Measurements from ENCODE around the gene OR1D5. TPM values are rescaled to one million over a fixed set of nuclear protein-coding genes. Genes with fewer than 3 reads are reported as not detected.

OR1D5 gene
- total RNA-seq, 3 donors from 2014 or later (not counting 1 experiment from before 2014, with no cell fraction given): not detected

DNA sequence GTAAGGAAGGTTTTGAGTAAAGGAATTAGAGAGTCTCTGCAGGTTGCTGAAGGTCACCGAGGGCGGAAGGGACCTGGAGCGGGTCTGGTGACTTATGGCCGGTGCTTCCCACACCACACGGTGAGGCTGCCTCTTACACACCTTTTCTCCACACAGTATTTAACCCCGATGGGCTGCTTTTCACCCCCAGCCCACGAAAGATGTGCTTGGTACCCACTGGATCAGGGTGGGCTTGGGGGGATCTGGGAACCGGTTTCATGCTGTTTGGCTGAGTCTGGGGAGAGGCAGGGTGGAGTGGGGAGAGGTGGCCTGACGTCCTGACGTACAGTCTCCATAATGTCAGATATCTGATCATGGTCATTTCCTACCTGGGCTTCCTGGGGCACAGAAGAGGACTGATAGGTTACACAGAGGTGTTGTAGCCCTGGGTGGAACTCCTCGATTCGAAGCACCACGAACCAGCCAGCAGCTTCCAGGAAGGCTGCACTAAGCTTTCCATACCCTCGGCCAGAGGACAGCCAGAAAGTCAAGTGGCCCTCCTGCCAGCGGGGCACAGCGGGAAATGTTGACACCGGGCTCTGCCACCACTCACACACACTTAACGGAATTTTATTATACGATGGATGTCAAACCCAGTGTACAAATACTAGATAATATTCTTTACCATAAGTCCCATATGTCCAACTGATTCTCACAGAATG is 34.0 kb downstream of the OR1D5 start:
- no peak overlapping the region for H3K4me3 Mint-ChIP-seq
- Histone ChIP-seq H3K9me3 (ENCODE audit: control insufficient read depth, insufficient read depth, low read length) (no peaks in the 10 kb centered on the region), H3K4me3 (ENCODE audit: low read length) (no peak overlapping the region), H3K27me3 (ENCODE audit: control insufficient read depth, insufficient read depth, low read length) (no peaks in the 10 kb centered on the region), H3K27ac (ENCODE audit: low read length) (no peak overlapping the region), H3K4me1 (ENCODE audit: control insufficient read depth, insufficient read depth, low read length) (no peaks in the 10 kb centered on the region), H3K36me3 (ENCODE audit: control insufficient read depth, insufficient read depth, low read length) (peaks cover 69% of the 10 kb centered on the region)
- ATAC-seq (no peak), DNase-seq (no peak)
- H3K36me3 Mint-ChIP-seq: peaks cover 16% of the 10 kb centered on the region
- intact Hi-C loops (cut with micrococcal nuclease): no loop called here
- TF ChIP-seq, protein P1, sequence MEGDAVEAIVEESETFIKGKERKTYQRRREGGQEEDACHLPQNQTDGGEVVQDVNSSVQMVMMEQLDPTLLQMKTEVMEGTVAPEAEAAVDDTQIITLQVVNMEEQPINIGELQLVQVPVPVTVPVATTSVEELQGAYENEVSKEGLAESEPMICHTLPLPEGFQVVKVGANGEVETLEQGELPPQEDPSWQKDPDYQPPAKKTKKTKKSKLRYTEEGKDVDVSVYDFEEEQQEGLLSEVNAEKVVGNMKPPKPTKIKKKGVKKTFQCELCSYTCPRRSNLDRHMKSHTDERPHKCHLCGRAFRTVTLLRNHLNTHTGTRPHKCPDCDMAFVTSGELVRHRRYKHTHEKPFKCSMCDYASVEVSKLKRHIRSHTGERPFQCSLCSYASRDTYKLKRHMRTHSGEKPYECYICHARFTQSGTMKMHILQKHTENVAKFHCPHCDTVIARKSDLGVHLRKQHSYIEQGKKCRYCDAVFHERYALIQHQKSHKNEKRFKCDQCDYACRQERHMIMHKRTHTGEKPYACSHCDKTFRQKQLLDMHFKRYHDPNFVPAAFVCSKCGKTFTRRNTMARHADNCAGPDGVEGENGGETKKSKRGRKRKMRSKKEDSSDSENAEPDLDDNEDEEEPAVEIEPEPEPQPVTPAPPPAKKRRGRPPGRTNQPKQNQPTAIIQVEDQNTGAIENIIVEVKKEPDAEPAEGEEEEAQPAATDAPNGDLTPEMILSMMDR (IDR thresholded peaks at IDR 0.05): no peak
- WGBS (ENCODE audit: insufficient coverage): 94% methylated on average over 18 of the region's 19 CpGs
- no peaks in the 10 kb centered on the region for H3K9me3 Mint-ChIP-seq
- peaks cover 9 to 30% of the 10 kb centered on the region in 2 donors for H3K4me1 Mint-ChIP-seq
- peak overlapping the region in 1 of 2 donors; percentile 33 for H3K27ac Mint-ChIP-seq
- no peaks in the 10 kb centered on the region for H3K27me3 Mint-ChIP-seq (ENCODE audit: low read depth in 2 of 2)

DNA sequence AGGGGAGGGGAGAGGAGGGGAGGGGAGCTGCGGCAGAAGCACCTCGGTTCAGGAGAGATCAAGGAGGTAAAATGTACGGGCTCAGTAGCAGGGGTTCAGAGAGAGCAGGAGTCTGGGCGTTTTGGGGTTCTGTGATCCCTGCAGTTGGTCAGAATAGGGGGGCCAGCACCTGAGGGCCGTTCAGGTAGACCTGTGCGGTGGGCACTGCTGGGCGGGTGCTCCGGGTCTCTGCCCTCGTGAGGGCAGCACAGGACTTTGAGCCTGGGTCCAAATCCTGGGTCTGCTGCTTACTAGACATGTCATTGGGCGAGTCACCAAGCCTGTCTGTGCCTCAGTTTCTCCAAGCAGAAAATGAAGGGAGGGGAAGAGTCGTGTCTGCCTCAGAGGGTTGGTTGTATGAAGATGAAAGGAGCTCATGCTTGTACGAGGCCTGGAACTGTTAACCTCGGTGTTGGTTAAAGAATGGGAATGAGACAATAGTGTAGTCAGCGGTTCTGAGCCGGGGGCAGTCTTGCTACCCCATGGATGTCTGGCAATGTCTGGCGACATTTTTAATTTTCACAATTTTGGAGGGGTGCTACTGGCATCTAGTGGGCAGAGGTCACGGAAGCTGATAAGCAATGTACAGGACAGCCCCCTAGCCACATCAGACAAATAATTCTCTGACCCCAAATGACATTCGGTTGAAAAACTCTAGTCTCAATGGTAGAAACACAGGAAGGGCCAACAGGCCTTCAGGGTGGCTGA is 35.4 kb downstream of the OR1D5 start:
- peaks cover 0 to 2% of the 10 kb centered on the region in 2 donors for H3K9me3 Mint-ChIP-seq
- Histone ChIP-seq H3K27me3 (ENCODE audit: control insufficient read depth, insufficient read depth, low read length) (no peaks in the 10 kb centered on the region), H3K27ac (ENCODE audit: low read length) (no peak overlapping the region), H3K4me1 (ENCODE audit: control insufficient read depth, insufficient read depth, low read length) (no peaks in the 10 kb centered on the region), H3K36me3 (ENCODE audit: control insufficient read depth, insufficient read depth, low read length) (peaks cover 77% of the 10 kb centered on the region), H3K9me3 (ENCODE audit: control insufficient read depth, insufficient read depth, low read length) (no peaks in the 10 kb centered on the region), H3K4me3 (ENCODE audit: low read length) (no peak overlapping the region)
- WGBS (ENCODE audit: insufficient coverage): 87% methylated on average over 18 of the region's 18 CpGs
- peaks cover 29% of the 10 kb centered on the region for H3K36me3 Mint-ChIP-seq
- intact Hi-C loops (cut with micrococcal nuclease): no loop called here
- H3K27ac Mint-ChIP-seq: peak overlapping the region; percentile 41 to 58
- ATAC-seq (no peak), DNase-seq (no peak)
- H3K4me1 Mint-ChIP-seq: peaks cover 20 to 28% of the 10 kb centered on the region in 2 donors
- H3K27me3 Mint-ChIP-seq (ENCODE audit: low read depth in 2 of 2): no peaks in the 10 kb centered on the region
- H3K4me3 Mint-ChIP-seq: no peak overlapping the region
- TF ChIP-seq, protein P1 (IDR thresholded peaks at IDR 0.05): no peak

DNA sequence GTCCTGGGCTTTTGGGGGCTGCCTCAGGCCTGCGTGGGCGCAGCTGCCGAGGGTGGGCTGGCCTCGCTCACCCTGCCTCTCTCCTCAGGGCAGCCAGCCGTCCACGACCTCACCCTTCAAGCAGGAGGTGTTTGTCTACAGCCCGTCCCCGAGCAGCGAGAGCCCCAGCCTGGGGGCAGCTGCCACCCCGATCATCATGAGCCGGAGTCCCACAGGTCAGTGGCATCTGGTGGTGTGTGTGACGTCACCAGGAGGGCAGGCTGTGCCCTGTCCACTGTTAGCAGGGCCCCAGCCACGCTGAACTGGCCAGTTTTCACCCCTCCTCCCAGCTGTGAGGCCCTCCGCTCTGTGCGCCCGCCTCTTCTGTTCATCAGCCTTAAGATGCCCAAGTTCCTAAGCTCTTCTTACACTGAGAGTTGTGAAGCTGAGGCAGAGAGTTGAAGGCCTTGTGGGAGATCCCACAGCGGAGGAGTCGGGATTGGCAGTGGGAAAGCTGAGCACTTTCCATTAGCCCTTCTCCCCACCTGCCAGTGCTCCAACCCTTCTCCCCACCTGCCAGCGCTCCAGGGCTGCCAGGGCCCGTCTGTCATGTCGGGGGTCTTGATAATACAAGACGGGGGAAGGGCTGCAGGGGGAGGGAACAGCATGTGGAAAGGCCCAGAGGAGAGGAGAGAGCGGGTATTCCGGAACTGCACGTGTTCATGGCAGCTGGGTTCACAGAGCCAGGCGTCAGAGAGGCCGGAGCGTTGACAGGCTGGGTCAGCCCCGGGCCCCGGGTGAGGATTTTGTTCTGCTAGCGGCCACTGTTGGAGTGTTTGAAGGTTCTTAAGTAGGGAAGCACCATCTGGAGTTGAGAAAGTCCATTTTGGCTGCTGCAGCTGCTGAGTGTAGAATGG is 36.3 kb downstream of the OR1D5 start:
- no peaks in the 10 kb centered on the region for H3K27me3 ChIP-seq (ENCODE audit: control insufficient read depth, insufficient read depth, low read length)
- H3K4me3 Mint-ChIP-seq: no peak overlapping the region
- H3K4me1 ChIP-seq (ENCODE audit: control insufficient read depth, insufficient read depth, low read length): no peaks in the 10 kb centered on the region
- 93% methylated on average over 31 of the region's 31 CpGs for WGBS (ENCODE audit: insufficient coverage)
- peaks cover 0 to 2% of the 10 kb centered on the region in 2 donors for H3K9me3 Mint-ChIP-seq
- H3K36me3 Mint-ChIP-seq: peaks cover 38% of the 10 kb centered on the region
- H3K4me3 ChIP-seq (ENCODE audit: low read length): no peak overlapping the region
- H3K27ac ChIP-seq (ENCODE audit: low read length): no peak overlapping the region
- H3K36me3 ChIP-seq (ENCODE audit: control insufficient read depth, insufficient read depth, low read length): peaks cover 79% of the 10 kb centered on the region
- H3K27ac Mint-ChIP-seq: peak overlapping the region; percentile 41 to 58
- peaks cover 27 to 33% of the 10 kb centered on the region in 2 donors for H3K4me1 Mint-ChIP-seq
- ATAC-seq (peak in 1 of 3 donors; percentile 11), DNase-seq (peak in 1 of 2 donors; percentile 10)
- intact Hi-C loops (cut with micrococcal nuclease): no loop called here
- TF ChIP-seq, protein P1 (IDR thresholded peaks at IDR 0.05): no peak
- no peaks in the 10 kb centered on the region for H3K27me3 Mint-ChIP-seq (ENCODE audit: low read depth in 2 of 2)
- H3K9me3 ChIP-seq (ENCODE audit: control insufficient read depth, insufficient read depth, low read length): no peaks in the 10 kb centered on the region
